HUDEP-2 (cell line): ENCODE results near the gene HCN4.
"Not testable (repeated sequence)": the region's sequence is repeated elsewhere in the genome, so short reads cannot be mapped to it uniquely, and the experiment has no call there.

ENCODE experiments used
- DNase-seq, 76 experiments: peaks; one replicate each; lab custom pipeline; 2025; ENCODE audit not compliant: unreplicated experiment in 76 of 76; lab: John Stamatoyannopoulos, UW

HCN4 gene

DNA sequence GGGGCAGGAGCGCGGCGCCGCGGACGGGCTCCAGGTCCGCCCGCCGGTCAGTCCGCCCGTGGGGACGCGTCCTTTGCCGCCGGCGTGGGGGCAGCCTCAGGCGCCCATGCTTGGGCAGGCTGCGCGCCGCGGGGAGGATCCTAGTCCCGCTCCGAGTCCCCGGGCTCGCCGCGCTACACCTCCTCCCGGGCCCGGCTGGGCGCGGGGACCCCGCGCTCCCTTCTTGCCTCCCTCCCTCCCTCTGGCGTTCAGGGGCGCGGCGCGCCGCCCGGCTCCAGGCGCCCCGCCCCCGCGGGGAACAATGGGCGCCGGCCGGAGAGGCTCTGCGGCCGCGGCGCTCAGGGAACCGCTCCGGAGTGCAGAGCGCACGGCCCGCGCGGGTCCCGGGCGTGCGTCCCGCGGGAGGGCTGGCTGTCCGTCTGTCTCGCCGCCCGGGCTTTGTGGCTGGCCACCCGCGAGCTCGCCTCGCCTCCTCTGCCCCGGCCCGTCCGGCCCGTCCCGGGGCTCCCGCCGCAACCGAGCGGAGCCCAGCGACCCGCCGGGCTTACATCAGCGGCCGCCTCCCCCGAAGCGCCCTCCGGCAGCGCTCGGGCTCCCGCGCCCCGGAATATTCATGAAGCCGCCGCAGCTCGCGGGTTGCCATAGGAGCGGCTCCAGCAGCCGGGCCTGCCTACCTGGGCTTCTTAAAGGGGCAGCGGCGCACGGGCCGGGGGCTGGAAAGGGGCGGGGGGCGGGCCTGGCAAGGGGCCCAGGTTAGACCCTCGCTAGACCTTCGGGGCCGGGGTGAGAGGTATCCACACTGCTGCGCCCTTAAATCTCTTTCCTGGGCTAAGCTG, at the start of gene HCN4:
Gene HCN4, minus strand, starts transcription at position 658 of the 836 bp plus-strand sequence. CDS start 688 bp downstream, outside the sequence.
- no peak for DNase-seq

GRCh38 chr15:73414876-73415275, 46.1 kb upstream of the HCN4 start:
- DNase-seq, result no peak

GRCh38 chr15:73403171-73403570, 34.4 kb upstream of the HCN4 start:
- DNase-seq, result no peak

- DNase-seq, result not testable (repeated sequence)
Measured at GRCh38 chr15:73400222-73400621, 31.5 kb upstream of the HCN4 start.

GRCh38 chr15:73398861-73399260, 30.1 kb upstream of the HCN4 start:
- no peak for DNase-seq

DNA sequence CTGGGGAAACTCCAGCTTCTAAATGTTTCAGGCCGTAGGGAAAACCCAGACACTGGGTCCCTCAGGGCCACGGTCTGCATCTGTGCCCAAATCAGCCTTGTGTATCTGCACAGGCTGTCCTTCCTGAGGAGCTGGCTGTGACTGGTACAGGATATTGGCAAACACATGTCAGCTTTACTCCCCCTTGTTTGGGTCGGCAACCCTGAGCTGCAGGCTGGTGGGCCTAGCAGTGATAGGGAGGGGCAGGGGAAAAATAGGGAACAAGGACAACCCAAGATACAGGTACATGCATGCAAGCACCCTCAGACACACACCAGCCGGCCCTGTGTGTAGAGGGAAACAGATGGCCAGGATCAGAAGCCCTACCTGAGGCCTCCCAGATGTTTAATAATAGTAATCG, 28.7 kb upstream of the HCN4 start:
- DNase-seq, result no peak

DNA sequence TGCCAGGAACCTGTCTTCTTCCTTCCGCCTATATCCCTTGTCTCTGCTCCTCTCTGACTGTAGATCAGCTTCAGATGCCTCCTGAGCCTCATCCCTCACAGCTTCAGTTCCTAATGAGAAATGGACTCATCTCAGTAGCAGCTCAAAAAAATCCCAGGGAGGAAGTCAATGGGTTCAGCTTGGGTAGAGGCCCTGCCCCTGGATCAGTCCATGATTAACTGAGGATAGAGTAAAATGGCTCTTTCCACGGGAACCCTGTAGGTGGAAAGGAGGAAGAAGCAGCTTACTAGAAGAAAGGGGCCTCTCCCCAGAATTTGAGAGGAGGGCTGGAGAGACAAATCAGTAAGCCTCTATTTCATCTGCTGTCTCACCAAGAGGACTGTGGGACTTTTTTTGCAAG, 26.9 kb upstream of the HCN4 start:
- no peak for DNase-seq

- DNase-seq, result no peak
Measured at GRCh38 chr15:73394782-73395181, 26.0 kb upstream of the HCN4 start.

DNA sequence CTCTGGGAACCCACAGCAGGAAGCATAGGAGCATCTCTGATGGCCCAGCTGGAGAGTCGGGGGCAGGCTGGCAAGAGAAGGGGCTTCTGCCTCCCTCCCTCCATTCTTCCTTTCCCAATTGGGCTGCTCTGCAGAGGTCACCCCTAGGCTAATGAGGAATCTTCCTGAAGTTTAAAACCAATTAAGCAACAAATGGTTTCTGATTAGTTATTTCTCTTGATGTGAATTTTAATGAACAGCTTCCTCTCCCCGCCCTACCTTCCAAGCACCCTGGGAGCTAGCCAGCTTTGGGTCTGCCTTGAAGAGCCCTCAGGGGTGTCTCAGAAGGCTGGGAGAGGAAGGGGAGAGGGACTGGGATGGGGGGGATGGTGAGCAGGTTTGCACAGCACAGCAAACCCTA, 24.6 kb upstream of the HCN4 start:
- DNase-seq, result no peak

- DNase-seq, result no peak
Measured at GRCh38 chr15:73392025-73392424, 23.3 kb upstream of the HCN4 start.

DNA sequence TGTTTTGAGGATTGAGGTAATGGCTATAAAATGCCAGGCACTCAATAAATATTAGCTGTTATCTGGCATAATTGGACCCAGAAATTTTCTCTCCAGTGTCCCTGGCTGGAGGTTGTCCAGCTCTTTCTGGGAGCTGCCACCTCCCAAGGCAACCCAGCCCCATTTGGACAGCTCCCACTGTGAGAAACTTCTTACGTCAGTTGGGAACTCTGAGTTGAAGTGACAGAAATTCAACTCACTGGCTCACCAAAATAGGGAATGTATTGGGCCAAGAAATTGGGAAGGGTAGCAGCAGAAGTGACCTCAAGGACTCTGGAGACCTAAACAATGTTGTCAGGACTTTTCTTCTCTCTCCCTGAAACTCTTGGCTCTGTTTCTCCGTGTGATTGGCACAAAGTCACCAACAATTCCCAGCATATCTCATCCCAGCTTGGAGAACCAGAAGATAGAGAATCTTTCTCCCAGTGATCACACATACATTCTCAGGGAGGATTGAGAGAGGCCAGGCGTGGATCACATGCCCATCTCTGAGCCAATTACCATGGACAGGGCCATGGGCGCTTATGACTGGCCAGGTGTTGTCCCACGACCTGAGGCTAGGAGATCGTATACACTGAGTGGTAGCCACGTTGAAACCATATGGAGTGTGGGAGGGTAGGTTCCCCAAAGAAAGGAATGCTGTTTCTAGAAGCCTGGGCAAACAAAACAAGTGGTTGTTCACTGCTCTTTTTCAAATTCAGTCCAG, 22.5 kb upstream of the HCN4 start:
- DNase-seq, result no peak

DNA sequence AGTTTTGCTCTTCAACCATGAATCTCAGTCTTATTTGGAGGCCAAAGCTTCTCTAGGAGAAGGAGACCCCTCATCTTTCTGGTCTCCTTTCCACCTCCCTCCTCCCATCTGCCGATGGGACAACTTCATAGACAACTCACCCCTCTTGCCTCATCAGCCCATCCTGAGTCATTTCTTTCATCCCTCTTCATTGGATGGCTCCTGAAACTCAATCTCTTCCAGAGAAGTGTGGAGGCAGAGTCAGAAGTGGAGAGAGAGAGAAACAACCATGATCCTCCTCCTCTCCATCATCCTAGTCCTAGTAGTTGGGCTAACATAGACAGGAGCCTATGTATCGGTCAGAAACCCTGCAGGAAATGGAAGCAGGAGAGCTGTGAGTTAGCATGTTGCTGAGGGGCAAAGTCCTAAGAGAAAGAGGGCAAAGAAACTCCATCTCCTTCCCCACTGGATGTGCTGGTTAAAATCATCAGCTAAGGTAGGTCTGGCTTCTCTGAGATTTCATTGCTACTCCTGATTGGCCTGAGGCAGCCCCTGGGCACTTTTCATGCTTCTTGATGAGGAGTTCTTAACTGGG, 21.3 kb upstream of the HCN4 start:
- no peak for DNase-seq

- no peak for DNase-seq
Measured at GRCh38 chr15:73389539-73389938, 20.8 kb upstream of the HCN4 start.

GRCh38 chr15:73388256-73388781, 19.6 kb upstream of the HCN4 start:
- DNase-seq, result no peak

GRCh38 chr15:73387507-73388255, 18.9 kb upstream of the HCN4 start:
- DNase-seq, result no peak

GRCh38 chr15:73386886-73387506, 18.2 kb upstream of the HCN4 start:
- no peak for DNase-seq

GRCh38 chr15:73386238-73386637, 17.5 kb upstream of the HCN4 start:
- DNase-seq, result no peak

DNA sequence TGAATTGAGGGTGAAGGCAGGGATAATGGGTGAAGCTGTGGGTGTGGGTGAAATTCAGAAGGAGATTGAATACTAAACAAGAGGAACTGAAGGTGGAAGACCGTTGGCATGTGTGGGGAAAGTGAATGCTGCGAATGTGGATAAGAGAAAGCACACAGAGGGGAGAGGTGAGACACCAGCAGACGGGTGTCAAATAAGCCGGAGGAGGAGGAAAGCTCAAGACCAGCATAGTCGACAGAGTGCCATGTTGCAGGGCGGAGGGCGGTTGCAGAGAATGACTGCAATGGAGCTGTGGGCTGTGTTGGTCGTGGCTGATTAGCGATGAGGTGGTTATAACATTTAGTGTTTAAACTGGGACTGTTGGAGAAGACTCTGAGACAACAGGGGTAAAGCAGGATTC, 16.4 kb upstream of the HCN4 start:
- DNase-seq, result no peak

GRCh38 chr15:73383310-73384189, 14.8 kb upstream of the HCN4 start:
- no peak for DNase-seq
